ENCODE results near the gene SNAP91.

- TF ChIP-seq, protein P1, sequence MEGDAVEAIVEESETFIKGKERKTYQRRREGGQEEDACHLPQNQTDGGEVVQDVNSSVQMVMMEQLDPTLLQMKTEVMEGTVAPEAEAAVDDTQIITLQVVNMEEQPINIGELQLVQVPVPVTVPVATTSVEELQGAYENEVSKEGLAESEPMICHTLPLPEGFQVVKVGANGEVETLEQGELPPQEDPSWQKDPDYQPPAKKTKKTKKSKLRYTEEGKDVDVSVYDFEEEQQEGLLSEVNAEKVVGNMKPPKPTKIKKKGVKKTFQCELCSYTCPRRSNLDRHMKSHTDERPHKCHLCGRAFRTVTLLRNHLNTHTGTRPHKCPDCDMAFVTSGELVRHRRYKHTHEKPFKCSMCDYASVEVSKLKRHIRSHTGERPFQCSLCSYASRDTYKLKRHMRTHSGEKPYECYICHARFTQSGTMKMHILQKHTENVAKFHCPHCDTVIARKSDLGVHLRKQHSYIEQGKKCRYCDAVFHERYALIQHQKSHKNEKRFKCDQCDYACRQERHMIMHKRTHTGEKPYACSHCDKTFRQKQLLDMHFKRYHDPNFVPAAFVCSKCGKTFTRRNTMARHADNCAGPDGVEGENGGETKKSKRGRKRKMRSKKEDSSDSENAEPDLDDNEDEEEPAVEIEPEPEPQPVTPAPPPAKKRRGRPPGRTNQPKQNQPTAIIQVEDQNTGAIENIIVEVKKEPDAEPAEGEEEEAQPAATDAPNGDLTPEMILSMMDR (IDR thresholded peaks at IDR 0.05 in 4 of 5, conservative IDR thresholded peaks at IDR 0.05 in 1 of 5) = no peak
- no peak for TF ChIP-seq POLR2A (IDR thresholded peaks at IDR 0.05)
These were observed 197.6 kb downstream of the SNAP91 start for GRCh38 chr6:83511266-83511665.

Data from gastrocnemius medialis (tissue), 4 donors.